Neuronal stem cell (in vitro differentiated cells): ENCODE results near the gene KDELR1. TPM values are rescaled to one million over a fixed set of nuclear protein-coding genes. Genes with fewer than 3 reads are reported as not detected.
A peak's percentile ranks its signal among the peaks of the same experiment; 100 is the strongest.

ENCODE experiments used
- DNase-seq: peaks from one replicate; pipeline ENCODE4 v3.0.0-alpha.2; 2013; ENCODE audit warnings: low spot score
- H2AFZ ChIP-seq: one replicate; pipeline ENCODE4 v1.6.1; 2013; ENCODE audit warnings: mild to moderate bottlenecking, low read length, inconsistent platforms
- H2AK5ac ChIP-seq: 2 replicates; pipeline ENCODE4 v1.6.1; 2013; ENCODE audit warnings: low read depth, mild to moderate bottlenecking, inconsistent platforms, low read length, moderate library complexity, mixed read lengths
- H2BK120ac ChIP-seq: 2 replicates; pipeline ENCODE4 v1.6.1; 2013; ENCODE audit warnings: low read depth, mild to moderate bottlenecking, inconsistent platforms, low read length, moderate library complexity, mixed read lengths
- H2BK12ac ChIP-seq: one replicate; pipeline ENCODE4 v1.6.1; 2013; ENCODE audit warnings: low read length, inconsistent platforms
- H2BK15ac ChIP-seq: 2 replicates; pipeline ENCODE4 v1.6.1; 2013; ENCODE audit warnings: mild to moderate bottlenecking, low read length, inconsistent platforms, mixed read lengths
- H2BK5ac ChIP-seq: one replicate; pipeline ENCODE4 v1.6.1; 2013; ENCODE audit warnings: inconsistent platforms, mild to moderate bottlenecking, low read length, moderate library complexity
- H3K14ac ChIP-seq: one replicate; pipeline ENCODE4 v1.6.1; 2013; ENCODE audit warnings: low read length, inconsistent platforms
- H3K18ac ChIP-seq: 2 replicates; pipeline ENCODE4 v1.6.1; 2013; ENCODE audit warnings: low read length, inconsistent platforms
- H3K23ac ChIP-seq: 2 replicates; pipeline ENCODE4 v1.6.1; 2013; ENCODE audit warnings: low read depth, mild to moderate bottlenecking, mixed read lengths, low read length, inconsistent platforms; ENCODE audit not compliant: poor library complexity
- H3K27ac ChIP-seq: replicated peaks from 3 replicates; pipeline ENCODE4 v1.5.1; 2013; ENCODE audit warnings: low read length, inconsistent platforms
- H3K27me3 ChIP-seq, 3 experiments: 2 replicates each; pipeline ENCODE4 v1.6.1; 2013; ENCODE audit warnings: low read length in 3 of 3, mild to moderate bottlenecking in 2 of 3, inconsistent platforms in 1 of 3, low read depth in 1 of 3, mixed read lengths in 1 of 3, moderate library complexity in 1 of 3; ENCODE audit not compliant: control insufficient read depth in 3 of 3, insufficient read depth in 3 of 3
- H3K36me3 ChIP-seq, 2 donors: replicated peaks in 1 of 2; 2 replicates each; pipeline ENCODE4 v1.6.1; 2013; ENCODE audit warnings: low read length in 2 of 2; ENCODE audit not compliant: control insufficient read depth in 2 of 2, insufficient read depth in 2 of 2
- H3K4ac ChIP-seq: 2 replicates; pipeline ENCODE4 v1.6.1; 2013; ENCODE audit warnings: inconsistent platforms, mild to moderate bottlenecking, low read length, moderate library complexity
- H3K4me1 ChIP-seq, 2 donors: 1 replicate in 1 of 2; 2 replicates in 1 of 2; pipeline ENCODE4 v1.6.1; 2013; ENCODE audit warnings: low read length in 2 of 2, low read depth in 1 of 2; ENCODE audit not compliant: control insufficient read depth in 2 of 2, insufficient read depth in 1 of 2
- H3K4me2 ChIP-seq: one replicate; pipeline ENCODE4 v1.6.1; 2013; ENCODE audit warnings: mild to moderate bottlenecking, low read length, inconsistent platforms; ENCODE audit not compliant: insufficient read depth, poor library complexity, severe bottlenecking
- H3K4me3 ChIP-seq, 2 donors: 2 replicates each; pipeline ENCODE4 v1.5.1; 2013; ENCODE audit warnings: low read length in 2 of 2, mild to moderate bottlenecking in 2 of 2, inconsistent platforms in 1 of 2, moderate library complexity in 1 of 2
- H3K79me1 ChIP-seq: one replicate; pipeline ENCODE4 v1.6.1; 2013; ENCODE audit warnings: low read depth, mild to moderate bottlenecking, inconsistent platforms, low read length, moderate library complexity
- H3K9ac ChIP-seq: one replicate; pipeline ENCODE4 v1.6.1; 2013; ENCODE audit warnings: mild to moderate bottlenecking, low read depth, low read length, inconsistent platforms; ENCODE audit not compliant: poor library complexity
- H3K9me3 ChIP-seq, 2 donors: replicated peaks in 1 of 2; 2 replicates each; pipeline versions ENCODE3 to v1.6.1; 2013; ENCODE audit warnings: low read length in 2 of 2, mild to moderate bottlenecking in 2 of 2, inconsistent platforms in 1 of 2, low read depth in 1 of 2, mixed read lengths in 1 of 2, moderate library complexity in 1 of 2; ENCODE audit not compliant: control insufficient read depth in 2 of 2, insufficient read depth in 1 of 2
- H4K8ac ChIP-seq: one replicate; pipeline ENCODE4 v1.6.1; 2013; ENCODE audit warnings: low read depth, mild to moderate bottlenecking, inconsistent platforms, low read length, moderate library complexity
- H4K91ac ChIP-seq: one replicate; pipeline ENCODE4 v1.6.1; 2013; ENCODE audit warnings: low read length, low read depth, mild to moderate bottlenecking, inconsistent platforms; ENCODE audit not compliant: poor library complexity
- WGBS, 2 donors: extraction: QIAGEN DNeasy Blood & Tissue Kit; methylation state at CpG; one replicate each; pipeline ENCODE4 v1.1.7; 2013; ENCODE audit warnings: missing lambda C conversion rate in 2 of 2, mixed read lengths in 1 of 2; ENCODE audit not compliant: insufficient read length in 2 of 2, insufficient replicate concordance in 1 of 2; ENCODE audit errors: extremely low coverage in 2 of 2; 5-methylcytosine and 5-hydroxymethylcytosine counted together
- polyA plus RNA-seq, 2 experiments: library from polyadenylated mRNA; stranded (reverse); fragments of 200-250 nt; gene quantifications; one replicate each; pipeline ENCODE4 v1.2.3, GENCODE V29; 2013

The KDELR1 gene
- polyA plus RNA-seq (2013, experiment 1 of 2): 361 TPM
- polyA plus RNA-seq (2013, experiment 2 of 2): 364 TPM

DNA sequence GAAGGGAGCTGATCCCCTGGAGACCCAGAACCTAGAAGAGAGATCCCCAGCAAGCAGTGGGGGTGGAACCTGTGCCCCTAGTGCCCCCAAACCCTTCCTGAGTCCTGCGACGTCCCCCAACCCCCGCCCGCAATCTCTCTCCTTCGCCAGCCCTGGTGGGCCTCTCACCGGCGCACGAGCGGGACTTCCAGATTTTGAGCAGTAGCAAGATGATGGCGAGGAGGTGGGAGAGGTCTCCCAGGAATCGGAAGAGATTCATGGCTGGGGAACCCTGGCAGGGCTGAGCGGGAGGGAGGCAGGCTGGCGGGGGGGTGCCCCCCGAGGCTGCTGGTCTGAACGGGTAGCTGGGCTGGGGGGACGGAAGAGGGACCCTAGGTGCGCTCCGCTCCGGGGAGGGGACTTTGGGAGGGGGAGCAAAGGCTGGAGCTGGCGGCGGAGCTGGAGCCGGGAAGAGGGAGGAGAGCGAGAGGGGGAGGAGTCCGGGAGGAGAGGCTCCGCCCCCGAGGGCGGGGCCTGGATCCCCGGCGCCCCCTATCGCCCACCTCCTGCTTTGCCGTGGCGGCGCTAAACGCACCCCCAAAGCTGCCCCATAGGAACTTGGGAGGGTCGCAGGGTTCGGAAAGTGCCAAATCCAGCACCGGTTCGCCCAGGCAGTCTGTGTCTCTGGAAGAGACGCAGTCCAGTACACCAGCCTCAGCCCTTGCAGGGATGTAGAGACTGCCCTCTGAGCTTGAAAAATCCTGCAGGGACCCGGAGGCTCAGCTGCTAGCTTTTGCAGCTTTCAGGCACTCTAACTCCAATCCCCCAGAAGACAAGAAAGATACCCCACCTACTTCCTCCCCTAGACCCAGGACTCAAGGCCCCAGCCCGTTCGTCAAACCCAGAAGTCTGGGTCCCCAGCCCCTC lies at the start of gene KDELR1:
KDELR1 (minus strand) TSS at position 452 of the 906 bp plus-strand sequence; CDS start at position 259, 193 bp downstream.
- Histone ChIP-seq H3K27ac (peak within 1 kb of the TSS; percentile 31), H2AK5ac (peak within 1 kb of the TSS; percentile 98), H3K36me3 (peaks cover 11 to 32% of the 10 kb centered on the region in 2 donors), H3K79me1 (peaks cover 9% of the 10 kb centered on the region), H3K18ac (peak within 1 kb of the TSS; percentile 99), H3K9me3 (no peaks in the 10 kb centered on the region), H4K91ac (peak within 1 kb of the TSS; percentile 98), H2BK12ac (no peak within 1 kb of the TSS), H2BK120ac (no peak within 1 kb of the TSS), H3K14ac (peak within 1 kb of the TSS; percentile 94), H3K4me3 (peak within 1 kb of the TSS; percentile 77 to 88), H2BK15ac (no peak within 1 kb of the TSS), H2AFZ (peak within 1 kb of the TSS; percentile 77), H3K4ac (peak within 1 kb of the TSS; percentile 97), H3K27me3 (peaks cover 17 to 32% (median 28%) of the 10 kb centered on the region in 3 experiments), H3K23ac (peak within 1 kb of the TSS; percentile 93), H3K9ac (peak within 1 kb of the TSS; percentile 99), H3K4me2 (peak within 1 kb of the TSS; percentile 89), H3K4me1 (peaks cover 16 to 26% of the 10 kb centered on the region in 2 donors), H4K8ac (no peak within 1 kb of the TSS), H2BK5ac (peak within 1 kb of the TSS; percentile 91)
- DNase-seq: peak; percentile 74
- WGBS, 2 donors: no CpG with 5 or more reads among the region's 42 CpGs

- H3K9ac ChIP-seq: no peak overlapping the region
- H4K8ac ChIP-seq: peak overlapping the region; percentile 92
- H2BK5ac ChIP-seq: no peak overlapping the region
- peaks cover 3% of the 10 kb centered on the region for H3K79me1 ChIP-seq
- no peak overlapping the region for H2BK120ac ChIP-seq
- no peaks in the 10 kb centered on the region for H3K4me1 ChIP-seq
- H3K4ac ChIP-seq: no peak overlapping the region
- H2AK5ac ChIP-seq: peak overlapping the region; percentile 74
- no peak overlapping the region for H3K27ac ChIP-seq
- no peak overlapping the region for H3K23ac ChIP-seq
- peak overlapping the region; percentile 30 for H2BK12ac ChIP-seq
- H3K36me3 ChIP-seq: peaks cover 0 to 1% of the 10 kb centered on the region in 2 donors
- no peaks in the 10 kb centered on the region for H3K27me3 ChIP-seq
- H2AFZ ChIP-seq: no peak overlapping the region
- no peak overlapping the region for H3K4me2 ChIP-seq
- no peak overlapping the region for H2BK15ac ChIP-seq
- no peak overlapping the region for H3K4me3 ChIP-seq
- no peak overlapping the region for H3K14ac ChIP-seq
- no peak for DNase-seq
- H3K9me3 ChIP-seq: no peaks in the 10 kb centered on the region
- no CpG with 5 or more reads among the region's 5 CpGs for WGBS, 2 donors
- peak overlapping the region; percentile 4 for H3K18ac ChIP-seq
- no peak overlapping the region for H4K91ac ChIP-seq
These were observed 45.2 kb upstream of the KDELR1 start for GRCh38 chr19:48436586-48436985.

DNA sequence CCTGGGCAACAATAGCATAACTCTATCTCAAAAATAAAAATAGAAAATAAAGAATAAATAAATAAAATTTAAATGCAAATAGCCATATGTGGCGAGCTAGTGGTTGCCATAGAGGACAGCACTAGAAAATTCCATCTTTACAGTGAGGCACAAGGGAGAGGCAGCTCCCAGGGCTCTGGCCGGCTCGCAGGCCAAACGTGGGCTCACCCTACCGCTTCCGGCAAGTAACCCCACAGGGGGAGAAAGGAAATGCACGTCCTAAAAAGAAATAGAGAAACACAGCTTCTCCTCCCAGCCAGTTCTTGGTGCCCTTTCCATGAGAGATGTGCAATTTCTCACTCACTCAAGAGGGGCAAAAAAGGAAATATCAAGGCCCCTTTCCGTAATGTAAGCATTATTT lies 42.0 kb upstream of the KDELR1 start:
- Histone ChIP-seq H3K36me3 (no peaks in the 10 kb centered on the region), H2BK12ac (no peak overlapping the region), H3K27ac (no peak overlapping the region), H3K14ac (no peak overlapping the region), H3K27me3 (no peaks in the 10 kb centered on the region), H3K79me1 (no peaks in the 10 kb centered on the region), H3K9ac (no peak overlapping the region), H4K8ac (no peak overlapping the region), H3K23ac (no peak overlapping the region), H2BK15ac (no peak overlapping the region), H3K4me3 (no peak overlapping the region), H2AFZ (no peak overlapping the region), H3K9me3 (no peaks in the 10 kb centered on the region), H2AK5ac (no peak overlapping the region), H3K4ac (no peak overlapping the region), H3K4me2 (no peak overlapping the region), H3K18ac (no peak overlapping the region), H2BK120ac (no peak overlapping the region), H2BK5ac (no peak overlapping the region), H3K4me1 (no peaks in the 10 kb centered on the region), H4K91ac (no peak overlapping the region)
- WGBS, 2 donors: no CpG with 5 or more reads among the region's 8 CpGs
- no peak for DNase-seq

DNA sequence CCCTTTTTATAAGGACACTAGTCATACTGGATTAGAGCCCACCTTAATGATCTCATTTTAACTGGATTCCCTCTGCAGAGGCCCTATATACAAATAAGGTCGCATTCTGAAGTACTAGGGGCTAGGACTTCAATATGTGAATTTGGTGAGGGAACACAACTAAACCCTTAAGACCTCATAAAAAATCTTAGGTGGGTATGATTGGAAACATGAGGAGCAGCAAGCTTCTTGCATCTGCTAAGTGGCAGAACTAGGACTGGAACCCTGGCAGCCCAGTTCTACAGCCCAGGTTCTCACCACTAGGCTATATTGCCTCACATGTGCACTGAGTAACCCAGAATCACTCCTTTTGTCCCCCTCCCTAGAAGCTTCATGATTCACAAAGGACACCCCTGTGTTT lies 37.3 kb upstream of the KDELR1 start:
- Histone ChIP-seq H2BK5ac (no peak overlapping the region), H3K14ac (no peak overlapping the region), H3K36me3 (no peaks in the 10 kb centered on the region), H3K27ac (no peak overlapping the region), H3K79me1 (no peaks in the 10 kb centered on the region), H2AFZ (no peak overlapping the region), H3K4ac (no peak overlapping the region), H2AK5ac (no peak overlapping the region), H2BK12ac (no peak overlapping the region), H2BK120ac (no peak overlapping the region), H3K23ac (no peak overlapping the region), H3K27me3 (no peaks in the 10 kb centered on the region), H3K9ac (no peak overlapping the region), H4K91ac (no peak overlapping the region), H3K4me1 (peaks cover 4 to 6% of the 10 kb centered on the region in 2 donors), H3K4me2 (no peak overlapping the region), H4K8ac (no peak overlapping the region), H3K4me3 (no peak overlapping the region), H3K9me3 (no peaks in the 10 kb centered on the region), H2BK15ac (no peak overlapping the region), H3K18ac (no peak overlapping the region)
- no CpG with 5 or more reads among the region's 1 CpG for WGBS, 2 donors
- DNase-seq: no peak
